DMS 273 (cell line): ENCODE measurements around the gene CFAP69.
"Not testable (repeated sequence)": the region's sequence is repeated elsewhere in the genome, so short reads cannot be mapped to it uniquely, and the experiment has no call there.

Experiments
- DNase-seq: peaks from one replicate; lab custom pipeline; 2025; ENCODE audit not compliant: unreplicated experiment; lab: John Stamatoyannopoulos, UW

The CFAP69 gene

DNA sequence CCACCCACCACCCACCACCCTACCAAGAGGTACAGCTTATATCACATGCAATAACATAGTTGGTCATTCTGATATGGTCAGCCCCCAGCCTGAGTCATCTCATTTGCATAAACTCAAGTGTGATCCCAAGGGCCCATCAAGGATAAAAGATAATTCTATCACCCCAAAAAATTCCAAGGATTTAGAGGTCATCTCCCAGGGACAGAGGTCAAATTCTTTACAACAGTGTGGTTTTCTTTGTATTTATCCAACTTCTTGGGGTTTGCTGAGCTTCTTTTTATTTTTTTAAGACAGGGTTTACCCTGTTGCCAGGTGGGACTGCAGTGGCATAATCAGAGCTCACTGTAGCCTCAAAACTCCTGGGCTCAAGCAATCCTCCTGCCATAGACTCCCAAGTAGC, 92.1 kb downstream of the CFAP69 start:
- DNase-seq: no peak

- no peak for DNase-seq
Observed at GRCh38 chr7:90345016-90345415, 100.0 kb downstream of the CFAP69 start.

DNA sequence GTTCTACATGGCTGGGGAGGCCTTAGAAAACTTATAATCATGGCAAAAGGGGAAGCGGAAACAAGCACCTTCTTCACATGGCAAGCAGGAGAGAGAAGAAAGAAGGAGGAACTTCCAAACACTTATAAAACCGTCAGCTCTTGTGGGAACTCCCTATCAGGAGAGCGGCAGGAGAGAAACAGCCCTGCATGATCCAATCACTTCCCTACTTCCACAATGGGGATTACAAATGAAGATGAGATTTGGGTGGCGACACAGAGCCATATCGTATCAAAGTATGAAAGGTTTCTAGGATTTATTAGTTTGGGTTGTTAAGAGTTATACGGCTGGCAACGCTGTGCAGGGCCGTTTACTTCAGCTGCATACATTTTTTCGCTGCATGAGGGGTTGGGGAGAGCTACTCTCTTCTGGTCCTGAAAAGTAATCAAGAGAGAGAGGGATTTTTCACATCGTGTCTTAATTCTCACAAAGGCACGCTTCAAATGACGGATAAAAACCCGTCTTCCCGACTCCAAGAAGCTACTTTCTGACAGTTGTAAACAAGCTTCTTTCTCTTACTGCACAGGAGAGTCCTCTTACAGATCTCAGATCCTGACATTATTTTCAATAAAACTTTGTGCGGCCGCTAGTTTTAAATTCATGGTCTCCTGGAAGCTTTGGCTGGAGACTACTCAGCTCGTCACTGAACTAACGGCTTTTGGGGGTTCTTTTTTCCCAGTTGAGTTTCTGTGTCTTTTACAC, 100.8 kb downstream of the CFAP69 start:
- peak; percentile 74 for DNase-seq

- DNase-seq: peak; percentile 99
Observed at GRCh38 chr7:90346336-90347125, 101.6 kb downstream of the CFAP69 start, which contains the start of gene GTPBP10. Gene GTPBP10 (plus strand): TSS chr7:90346716. CDS start chr7:90346742, 26 bp downstream.

DNA sequence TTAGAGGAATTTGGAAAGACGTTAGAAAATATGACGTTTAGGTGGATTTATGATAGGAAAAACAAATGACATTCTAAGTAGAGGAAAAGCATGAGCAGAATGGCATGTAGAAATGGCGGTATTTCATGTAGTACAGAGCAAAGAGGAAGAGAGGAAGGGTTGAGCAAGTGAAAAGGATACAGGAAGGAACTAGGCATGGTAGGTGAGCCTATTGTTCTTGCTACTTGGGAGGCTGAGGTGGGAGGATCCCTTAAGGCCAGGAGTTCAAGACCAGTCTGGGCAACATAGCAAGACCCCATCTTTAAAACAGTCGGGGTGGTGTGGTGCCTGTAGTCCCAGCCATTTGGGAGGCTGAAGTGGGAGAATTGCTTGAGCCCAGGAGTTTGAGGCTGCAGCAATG, 102.8 kb downstream of the CFAP69 start:
- DNase-seq: no peak

DNA sequence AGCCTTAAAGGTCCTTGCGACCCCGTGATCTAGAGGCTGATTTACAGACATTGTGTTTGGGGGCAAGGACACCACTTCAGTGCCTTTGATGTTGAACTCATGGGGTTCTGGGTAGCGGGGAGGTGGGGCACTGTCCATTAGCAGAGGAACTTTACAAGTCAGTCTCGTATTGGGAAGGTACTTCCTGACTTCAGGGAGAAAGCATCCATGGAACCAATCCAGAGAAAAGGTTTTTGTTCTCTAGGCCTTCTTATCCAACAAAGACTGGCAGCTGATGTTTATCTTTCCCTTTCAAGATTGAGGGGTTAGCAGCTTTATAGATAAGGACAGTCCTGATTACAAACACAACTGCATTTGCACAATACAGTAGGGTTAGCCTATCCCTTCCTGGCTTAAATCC, 104.3 kb downstream of the CFAP69 start:
- no peak for DNase-seq

- DNase-seq: not testable (repeated sequence)
Observed at GRCh38 chr7:90350032-90350431, 105.1 kb downstream of the CFAP69 start.

- DNase-seq: no peak
Observed at GRCh38 chr7:90351987-90352386, 107.0 kb downstream of the CFAP69 start.
